ENCODE data around the gene ACYP2.
A peak's percentile ranks its signal among the peaks of the same experiment; 100 is the strongest.

The ACYP2 gene

DNA sequence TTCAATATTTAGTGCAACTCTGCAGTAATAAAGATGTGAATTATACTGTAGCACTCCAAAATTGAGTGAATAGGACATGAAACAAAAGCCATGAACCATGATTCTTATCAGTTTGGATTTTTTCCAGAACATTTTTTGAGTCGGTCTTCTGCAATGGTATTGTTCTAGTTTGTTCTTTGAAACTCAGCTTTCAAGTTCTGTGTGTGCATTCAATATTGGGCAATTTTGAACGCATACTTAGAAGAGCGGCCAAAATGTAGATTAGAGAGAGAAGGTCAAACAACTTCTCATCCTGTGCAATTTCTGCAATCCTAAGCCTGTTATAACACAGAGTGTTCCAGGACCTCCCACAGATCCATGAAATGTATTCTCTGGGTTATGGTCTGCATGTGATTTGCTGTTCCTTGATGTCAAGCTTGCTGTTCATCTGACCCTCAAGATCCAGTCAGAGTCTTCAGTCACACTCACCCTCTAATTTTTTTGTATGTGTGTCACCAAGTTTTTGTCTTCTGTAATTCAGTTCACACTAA, 92.3 kb downstream of the ACYP2 start:
- Histone ChIP-seq H3K27ac (peak overlapping the region; percentile 91), H3K9me3 (ENCODE audit: low read depth, low read length) (no peaks in the 10 kb centered on the region), H3K36me3 (ENCODE audit: insufficient read depth, low read length) (no peaks in the 10 kb centered on the region), H3K9ac (ENCODE audit: insufficient read length) (peak overlapping the region; percentile 46), H3K4me3 (peak overlapping the region; percentile 25; the same call in 1 of the 2 replicates)
- DNase-seq (ENCODE audit: low read depth, low spot score): no peak
- no peak for TF ChIP-seq EZH2 (IDR thresholded peaks at IDR 0.05)
- no peak for TF ChIP-seq FOXP2 (optimal IDR thresholded peaks at IDR 0.05; ENCODE audit: control extremely low read depth, extremely low read length, insufficient read depth)
- no peak for TF ChIP-seq POLR2AphosphoS5 (IDR thresholded peaks at IDR 0.05; ENCODE audit: borderline replicate concordance, low read depth, low read length)

DNA sequence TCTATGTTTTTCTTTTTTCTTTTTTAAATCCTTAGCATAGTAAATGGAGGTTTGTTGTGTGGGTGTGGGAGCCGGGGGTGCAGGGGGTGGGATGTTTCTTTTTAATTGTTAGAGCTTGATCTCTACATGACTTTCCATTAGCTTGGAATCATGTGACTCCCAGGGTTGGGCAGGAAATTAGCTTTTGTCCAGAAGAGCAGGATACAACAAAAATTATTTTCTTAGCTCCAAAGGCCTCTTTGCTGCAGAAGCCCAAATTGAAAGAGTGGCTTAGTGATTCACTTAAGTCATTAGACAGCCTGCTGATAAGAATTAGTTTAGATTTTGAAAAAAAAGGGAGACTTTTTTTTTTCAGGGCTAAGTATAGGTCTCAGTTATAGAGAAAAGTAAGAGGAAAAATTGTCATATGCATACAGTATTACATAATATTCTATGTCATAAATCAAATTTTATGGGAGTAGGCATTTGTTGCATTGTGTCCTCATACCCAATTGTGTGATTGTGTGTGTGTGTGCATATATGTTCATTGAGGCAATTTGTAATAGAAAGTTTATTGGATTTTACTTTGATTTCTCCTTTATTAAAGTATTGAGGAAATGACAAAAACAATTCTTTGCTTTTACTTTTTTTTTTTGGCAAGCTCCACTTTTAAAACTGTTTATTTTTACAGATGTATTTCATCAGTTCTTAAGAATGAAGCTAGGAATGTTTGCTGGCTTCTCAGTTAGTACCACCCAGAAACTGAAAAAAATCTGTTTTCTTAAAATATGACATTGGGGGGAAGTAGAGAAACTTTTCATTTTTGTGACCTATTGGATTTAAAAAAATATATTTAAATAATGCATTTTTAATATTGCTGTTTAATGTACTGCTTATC, 93.2 kb downstream of the ACYP2 start:
- H3K9ac ChIP-seq (ENCODE audit: insufficient read length): peak overlapping the region; percentile 46
- peak; percentile 20 for DNase-seq (ENCODE audit: low read depth, low spot score)
- peak overlapping the region; percentile 57 for H3K4me3 ChIP-seq

DNA sequence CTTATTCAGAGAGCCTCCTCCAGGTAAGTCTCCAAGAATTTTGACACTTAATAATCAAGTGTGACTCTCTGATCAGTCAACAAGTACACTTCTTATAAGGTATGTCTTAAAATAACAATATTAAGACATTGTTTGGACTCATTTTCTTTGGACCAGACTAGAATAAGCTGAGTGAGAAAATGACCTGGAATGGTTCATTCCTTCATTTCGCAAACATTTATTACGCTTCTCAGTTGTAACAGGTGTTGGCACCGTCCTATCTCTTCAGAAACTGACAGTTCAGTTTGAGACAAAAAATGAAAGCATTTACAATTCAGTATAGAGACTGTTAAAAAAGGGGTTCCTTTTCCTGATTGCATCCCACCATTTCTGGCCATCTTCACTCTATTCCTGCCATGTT, 94.0 kb downstream of the ACYP2 start:
- Histone ChIP-seq H3K36me3 (ENCODE audit: insufficient read depth, low read length) (no peaks in the 10 kb centered on the region), H3K9me3 (ENCODE audit: low read depth, low read length) (no peaks in the 10 kb centered on the region), H3K9ac (ENCODE audit: insufficient read length) (peak overlapping the region; percentile 9), H3K4me3 (no peak overlapping the region), H3K27ac (peak overlapping the region; percentile 91)
- DNase-seq (ENCODE audit: low read depth, low spot score): no peak
- no peak for TF ChIP-seq FOXP2 (optimal IDR thresholded peaks at IDR 0.05; ENCODE audit: control extremely low read depth, extremely low read length, insufficient read depth)
- TF ChIP-seq POLR2AphosphoS5 (IDR thresholded peaks at IDR 0.05; ENCODE audit: borderline replicate concordance, low read depth, low read length): no peak
- no peak for TF ChIP-seq EZH2 (IDR thresholded peaks at IDR 0.05)

More for the DNA sequence above, 93.2 kb downstream of the ACYP2 start:
- Histone ChIP-seq H3K36me3 (ENCODE audit: insufficient read depth, low read length) (no peaks in the 10 kb centered on the region), H3K9me3 (ENCODE audit: low read depth, low read length) (no peaks in the 10 kb centered on the region), H3K27ac (peak overlapping the region; percentile 91)
- TF ChIP-seq POLR2AphosphoS5 (IDR thresholded peaks at IDR 0.05; ENCODE audit: borderline replicate concordance, low read depth, low read length) (no peak), FOXP2 (optimal IDR thresholded peaks at IDR 0.05; ENCODE audit: control extremely low read depth, extremely low read length, insufficient read depth) (no peak), EZH2 (IDR thresholded peaks at IDR 0.05) (no peak)

DNA sequence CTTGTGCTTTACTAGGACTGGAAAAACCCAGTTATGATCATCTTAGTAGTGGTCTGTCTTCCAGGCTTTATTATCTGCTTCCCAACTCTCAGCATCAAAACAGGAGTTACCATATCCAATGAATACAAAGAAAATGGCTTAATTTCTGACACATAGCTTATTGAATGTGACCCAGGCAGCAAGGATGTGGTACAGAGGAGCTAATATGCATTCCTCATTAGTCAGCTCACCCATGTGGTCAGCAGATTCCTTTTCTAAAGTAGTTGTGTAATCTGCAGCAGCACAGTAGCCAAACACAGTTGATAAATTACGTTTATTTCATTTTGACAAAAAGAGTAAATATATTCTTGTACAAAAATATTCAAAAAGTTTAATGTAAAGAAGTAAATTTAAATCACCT, 97.0 kb downstream of the ACYP2 start:
- TF ChIP-seq FOXP2 (optimal IDR thresholded peaks at IDR 0.05; ENCODE audit: control extremely low read depth, extremely low read length, insufficient read depth) (no peak), EZH2 (IDR thresholded peaks at IDR 0.05) (no peak), POLR2AphosphoS5 (IDR thresholded peaks at IDR 0.05; ENCODE audit: borderline replicate concordance, low read depth, low read length) (no peak)
- DNase-seq (ENCODE audit: low read depth, low spot score): no peak
- H3K9me3 ChIP-seq (ENCODE audit: low read depth, low read length): peaks cover 4% of the 10 kb centered on the region; the same call in 1 of the 2 replicates
- H3K9ac ChIP-seq (ENCODE audit: insufficient read length): no peak overlapping the region
- no peaks in the 10 kb centered on the region for H3K36me3 ChIP-seq (ENCODE audit: insufficient read depth, low read length)
- H3K27ac ChIP-seq: no peak overlapping the region
- H3K4me3 ChIP-seq: no peak overlapping the region

DNA sequence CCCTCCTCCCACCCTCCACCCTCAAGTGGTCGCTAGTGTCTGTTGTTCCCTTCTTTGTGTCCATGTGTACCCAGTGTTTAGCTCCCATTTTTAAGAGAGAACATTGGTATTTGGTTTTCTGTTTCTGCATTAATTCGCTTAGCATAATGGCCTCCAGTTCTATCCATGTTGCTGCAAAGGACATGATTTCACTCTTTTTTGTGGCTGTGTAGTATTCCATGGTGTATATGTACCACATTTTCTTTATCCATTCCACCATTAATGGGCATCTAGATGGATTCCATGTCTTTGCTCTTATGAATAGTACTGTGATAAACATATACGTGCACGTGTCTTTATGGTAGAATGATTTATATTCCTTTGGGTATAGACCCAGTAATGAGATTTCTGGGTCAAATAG, 97.7 kb downstream of the ACYP2 start:
- Histone ChIP-seq H3K4me3 (no peak overlapping the region), H3K9me3 (ENCODE audit: low read depth, low read length) (peaks cover 4% of the 10 kb centered on the region; the same call in 1 of the 2 replicates), H3K27ac (no peak overlapping the region), H3K36me3 (ENCODE audit: insufficient read depth, low read length) (no peaks in the 10 kb centered on the region), H3K9ac (ENCODE audit: insufficient read length) (no peak overlapping the region)
- no peak for DNase-seq (ENCODE audit: low read depth, low spot score)
- TF ChIP-seq FOXP2 (optimal IDR thresholded peaks at IDR 0.05; ENCODE audit: control extremely low read depth, extremely low read length, insufficient read depth) (no peak), POLR2AphosphoS5 (IDR thresholded peaks at IDR 0.05; ENCODE audit: borderline replicate concordance, low read depth, low read length) (no peak)

DNA sequence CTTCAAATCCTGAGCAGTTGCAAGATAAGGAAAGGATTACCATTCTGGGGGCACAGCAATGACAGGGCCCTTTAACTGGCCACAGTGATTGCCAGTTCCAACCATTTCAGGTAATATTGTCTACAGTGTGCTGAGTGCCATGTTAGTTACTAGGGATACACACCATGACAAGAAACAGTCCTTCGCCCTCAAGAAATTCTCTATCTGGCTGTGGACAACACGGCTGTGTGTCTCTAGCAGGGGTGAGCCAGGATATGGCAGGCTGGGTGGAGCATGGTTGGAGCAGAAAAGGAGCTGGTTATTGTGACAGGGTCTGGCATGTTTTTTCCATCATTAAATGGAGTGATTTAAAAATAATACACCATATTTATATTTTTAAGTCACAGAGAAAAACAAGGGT, 109.6 kb downstream of the ACYP2 start:
- DNase-seq (ENCODE audit: low read depth, low spot score): no peak
- H3K9ac ChIP-seq (ENCODE audit: insufficient read length): no peak overlapping the region
- no peak overlapping the region for H3K27ac ChIP-seq
- no peak overlapping the region for H3K4me3 ChIP-seq
- H3K36me3 ChIP-seq (ENCODE audit: insufficient read depth, low read length): no peaks in the 10 kb centered on the region
- TF ChIP-seq EZH2 (IDR thresholded peaks at IDR 0.05) (no peak), FOXP2 (optimal IDR thresholded peaks at IDR 0.05; ENCODE audit: control extremely low read depth, extremely low read length, insufficient read depth) (no peak), POLR2AphosphoS5 (IDR thresholded peaks at IDR 0.05; ENCODE audit: borderline replicate concordance, low read depth, low read length) (no peak)
- no peaks in the 10 kb centered on the region for H3K9me3 ChIP-seq (ENCODE audit: low read depth, low read length)

DNA sequence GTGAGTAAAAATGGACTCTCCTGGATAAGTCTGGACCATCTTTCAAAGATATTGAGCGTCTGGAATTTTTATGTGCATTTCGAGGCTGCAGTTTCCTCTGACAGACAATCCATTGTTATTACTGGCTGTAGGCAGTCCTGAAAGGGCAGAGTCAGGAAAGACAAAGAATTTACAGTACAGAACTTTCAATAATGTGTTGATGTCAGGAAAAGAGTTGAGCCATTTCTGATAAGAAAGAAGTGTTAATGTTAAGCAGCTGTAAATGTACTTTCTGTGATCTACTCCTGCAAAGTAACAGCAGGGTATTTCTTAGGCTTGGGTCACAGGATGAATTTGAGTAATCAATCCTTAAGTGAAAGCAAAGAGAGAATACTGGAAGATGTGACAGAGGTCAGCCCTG, 110.8 kb downstream of the ACYP2 start:
- no peak overlapping the region for H3K27ac ChIP-seq
- no peak for TF ChIP-seq FOXP2 (optimal IDR thresholded peaks at IDR 0.05; ENCODE audit: control extremely low read depth, extremely low read length, insufficient read depth)
- TF ChIP-seq EZH2 (IDR thresholded peaks at IDR 0.05): no peak
- TF ChIP-seq POLR2AphosphoS5 (IDR thresholded peaks at IDR 0.05; ENCODE audit: borderline replicate concordance, low read depth, low read length): no peak
- H3K36me3 ChIP-seq (ENCODE audit: insufficient read depth, low read length): no peaks in the 10 kb centered on the region
- no peaks in the 10 kb centered on the region for H3K9me3 ChIP-seq (ENCODE audit: low read depth, low read length)
- DNase-seq (ENCODE audit: low read depth, low spot score): no peak
- H3K4me3 ChIP-seq: no peak overlapping the region
- H3K9ac ChIP-seq (ENCODE audit: insufficient read length): no peak overlapping the region

DNA sequence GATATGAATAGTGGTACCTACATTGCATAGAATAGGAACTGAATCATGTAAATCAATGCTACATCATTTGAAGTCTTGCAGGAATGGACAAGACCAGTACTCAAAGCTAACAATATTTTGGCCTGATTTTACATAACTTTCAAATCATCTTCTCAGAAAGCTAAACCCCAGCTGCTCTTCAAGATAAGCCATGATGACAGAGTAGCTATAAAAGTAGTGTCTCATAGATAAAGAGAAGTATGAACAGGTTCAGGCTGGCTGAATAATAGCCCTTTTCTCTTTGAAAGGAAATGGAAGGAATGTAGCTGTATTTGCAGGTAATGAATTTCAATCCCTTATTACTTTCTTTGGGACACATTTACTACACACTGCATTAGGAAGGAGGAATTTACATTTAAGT, 112.4 kb downstream of the ACYP2 start:
- DNase-seq (ENCODE audit: low read depth, low spot score): no peak
- no peak overlapping the region for H3K9ac ChIP-seq (ENCODE audit: insufficient read length)
- H3K4me3 ChIP-seq: no peak overlapping the region
- H3K27ac ChIP-seq: no peak overlapping the region
- H3K36me3 ChIP-seq (ENCODE audit: insufficient read depth, low read length): no peaks in the 10 kb centered on the region
- H3K9me3 ChIP-seq (ENCODE audit: low read depth, low read length): no peaks in the 10 kb centered on the region
- TF ChIP-seq POLR2AphosphoS5 (IDR thresholded peaks at IDR 0.05; ENCODE audit: borderline replicate concordance, low read depth, low read length) (no peak), EZH2 (IDR thresholded peaks at IDR 0.05) (no peak), FOXP2 (optimal IDR thresholded peaks at IDR 0.05; ENCODE audit: control extremely low read depth, extremely low read length, insufficient read depth) (no peak)

All from SK-N-MC (cell line).